ENCODE data around the gene MIOX. TPM values are rescaled to one million over a fixed set of nuclear protein-coding genes. Genes with fewer than 3 reads are reported as not detected.
"Not testable (repeated sequence)": the region's sequence is repeated elsewhere in the genome, so short reads cannot be mapped to it uniquely, and the experiment has no call there.

MIOX gene
- total RNA-seq, 1 donor from 2014 or later: not detected

GRCh38 chr22:50507421-50507990 is 20.8 kb downstream of the MIOX start, which contains the start of gene LMF2:
TSS of gene LMF2 (minus strand) at chr22:50507702. CDS start at chr22:50507675, 27 bp downstream.
- FAIRE-seq (no peak), DNase-seq (ENCODE audit: low spot score in 2 of 2) (peak in 1 of 2 donors; percentile 99)

- FAIRE-seq (no peak), DNase-seq (ENCODE audit: low spot score in 2 of 2) (peak; percentile 100)
Observed at GRCh38 chr22:50507991-50508884, 21.6 kb downstream of the MIOX start, which contains the start of gene NCAPH2. TSS of gene NCAPH2 (plus strand) at chr22:50508224. CDS start at chr22:50508338, 114 bp downstream.

- no peak for FAIRE-seq
Observed at GRCh38 chr22:50508897-50509296, 22.2 kb downstream of the MIOX start.

GRCh38 chr22:50513175-50513574 is 26.5 kb downstream of the MIOX start:
- DNase-seq (ENCODE audit: low spot score in 2 of 2): no peak
- no peak for FAIRE-seq

More at GRCh38 chr22:50508897-50509296, 22.2 kb downstream of the MIOX start:
- DNase-seq (ENCODE audit: low spot score in 2 of 2): no peak

GRCh38 chr22:50516068-50516467 is 29.4 kb downstream of the MIOX start:
- FAIRE-seq: no peak

GRCh38 chr22:50516891-50517290 is 30.2 kb downstream of the MIOX start:
- FAIRE-seq (no peak), DNase-seq (ENCODE audit: low spot score in 2 of 2) (no peak)

More at GRCh38 chr22:50516068-50516467, 29.4 kb downstream of the MIOX start:
- no peak for DNase-seq (ENCODE audit: low spot score in 2 of 2)

GRCh38 chr22:50517495-50518260 is 31.0 kb downstream of the MIOX start:
- no peak for FAIRE-seq
- DNase-seq (ENCODE audit: low spot score in 2 of 2): no peak

- FAIRE-seq: no peak
- no peak for DNase-seq (ENCODE audit: low spot score in 2 of 2)
Observed at GRCh38 chr22:50518606-50519005, 31.9 kb downstream of the MIOX start.

GRCh38 chr22:50519151-50519550 is 32.5 kb downstream of the MIOX start:
- DNase-seq (ENCODE audit: low spot score in 2 of 2) (no peak), FAIRE-seq (no peak)

GRCh38 chr22:50520184-50520583 is 33.5 kb downstream of the MIOX start:
- not testable (repeated sequence) for FAIRE-seq; DNase-seq (ENCODE audit: low spot score in 2 of 2)

- DNase-seq (ENCODE audit: low spot score in 2 of 2) (no peak), FAIRE-seq (no peak)
Observed at GRCh38 chr22:50520826-50521453, 34.3 kb downstream of the MIOX start.

GRCh38 chr22:50521710-50522109 is 35.1 kb downstream of the MIOX start:
- DNase-seq (ENCODE audit: low spot score in 2 of 2) (no peak), FAIRE-seq (no peak)

GRCh38 chr22:50522208-50522805 is 35.6 kb downstream of the MIOX start:
- DNase-seq (ENCODE audit: low spot score in 2 of 2): no peak
- FAIRE-seq: no peak

- FAIRE-seq (no peak), DNase-seq (ENCODE audit: low spot score in 2 of 2) (no peak)
Observed at GRCh38 chr22:50522806-50523438, 36.3 kb downstream of the MIOX start.

- FAIRE-seq (no peak), DNase-seq (ENCODE audit: low spot score in 2 of 2) (no peak)
Observed at GRCh38 chr22:50523458-50523805, 36.8 kb downstream of the MIOX start.

GRCh38 chr22:50523806-50524675 is 37.4 kb downstream of the MIOX start:
- DNase-seq (ENCODE audit: low spot score in 2 of 2): no peak
- FAIRE-seq: no peak

GRCh38 chr22:50524676-50525103 is 38.0 kb downstream of the MIOX start:
- FAIRE-seq (no peak), DNase-seq (ENCODE audit: low spot score in 2 of 2) (no peak)

GRCh38 chr22:50525104-50525857 is 38.6 kb downstream of the MIOX start, which contains the start of gene SCO2:
TSS of gene SCO2 (minus strand) at chr22:50525598. CDS start at chr22:50524411, 1,187 bp downstream.
- FAIRE-seq (no peak), DNase-seq (ENCODE audit: low spot score in 2 of 2) (peak; percentile 100)

All from frontal cortex (tissue), 4 donors.